Activated T-cell treated with anti-CD3 and anti-CD28 coated beads for 48 hours (primary cell): ENCODE results near the gene DOCK3.
"Not testable (repeated sequence)": the region's sequence is repeated elsewhere in the genome, so short reads cannot be mapped to it uniquely, and the experiment has no call there.

Experiments used
- DNase-seq: peaks from one replicate; pipeline ENCODE4 v3.0.0-alpha.2; 2020; ENCODE audit warnings: low read depth

The DOCK3 gene

GRCh38 chr3:50676031-50676705 lies 1.4 kb downstream of the DOCK3 start:
- no peak for DNase-seq

GRCh38 chr3:50687127-50687751 lies 12.5 kb downstream of the DOCK3 start:
- no peak for DNase-seq

DNA sequence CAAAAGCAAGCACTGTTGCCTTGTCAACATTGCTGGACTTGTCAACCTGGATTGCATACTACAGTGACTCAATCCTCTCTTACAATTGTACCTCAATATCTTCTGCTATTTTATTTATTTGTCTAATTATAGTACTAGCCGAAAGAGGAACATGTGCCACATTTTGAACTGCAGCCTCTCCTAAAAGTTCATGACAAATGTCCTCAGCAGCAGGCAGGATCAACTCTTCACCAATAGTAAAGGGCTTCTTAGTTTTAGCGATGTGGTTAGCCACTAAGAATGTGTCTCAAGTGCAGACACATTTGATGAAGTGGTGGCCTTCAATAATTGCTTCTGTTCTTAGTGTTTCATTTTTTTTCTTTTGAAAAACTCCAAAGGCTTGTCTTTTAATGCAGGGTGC lies 13.2 kb downstream of the DOCK3 start:
- DNase-seq, result no peak

GRCh38 chr3:50688602-50689001 lies 13.9 kb downstream of the DOCK3 start:
- DNase-seq, result not testable (repeated sequence)

DNA sequence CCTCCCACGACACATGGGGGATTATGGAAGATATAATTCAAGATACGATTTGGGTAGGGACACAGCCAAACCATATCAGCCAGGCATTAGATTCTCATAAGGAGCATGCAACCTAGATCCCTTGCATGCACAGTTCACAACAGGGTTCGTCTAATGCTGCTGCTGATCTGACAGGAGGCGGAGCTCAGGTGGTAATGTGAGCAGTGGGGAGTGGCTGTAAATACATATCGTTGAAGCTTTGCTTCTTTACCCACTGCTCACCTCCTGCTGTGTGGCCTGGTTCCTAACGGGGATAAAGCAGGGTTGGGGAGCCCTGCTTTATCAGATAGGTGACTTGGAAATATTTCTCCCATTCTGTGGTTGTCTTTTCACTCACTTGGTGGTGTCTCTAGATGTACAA lies 14.8 kb downstream of the DOCK3 start:
- DNase-seq, result no peak

DNA sequence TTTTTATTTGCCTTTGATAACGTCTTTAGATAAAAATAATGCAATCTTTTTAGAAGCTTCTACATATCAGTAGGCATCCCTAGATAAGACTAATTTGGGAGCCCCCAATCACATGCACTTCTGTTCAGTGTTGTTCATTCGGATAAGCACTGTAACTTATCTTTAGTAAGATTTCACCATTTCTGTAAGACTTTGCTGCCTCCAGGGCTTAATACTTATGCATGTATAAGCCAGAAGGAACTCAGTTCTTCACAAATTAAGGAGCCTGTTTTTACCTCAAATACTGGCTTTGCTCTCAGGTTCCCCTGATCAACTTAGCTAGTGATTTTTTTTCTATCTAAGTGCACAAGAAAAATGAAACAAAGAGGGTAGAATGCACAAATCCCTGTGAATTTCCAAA lies 20.3 kb downstream of the DOCK3 start:
- no peak for DNase-seq

DNA sequence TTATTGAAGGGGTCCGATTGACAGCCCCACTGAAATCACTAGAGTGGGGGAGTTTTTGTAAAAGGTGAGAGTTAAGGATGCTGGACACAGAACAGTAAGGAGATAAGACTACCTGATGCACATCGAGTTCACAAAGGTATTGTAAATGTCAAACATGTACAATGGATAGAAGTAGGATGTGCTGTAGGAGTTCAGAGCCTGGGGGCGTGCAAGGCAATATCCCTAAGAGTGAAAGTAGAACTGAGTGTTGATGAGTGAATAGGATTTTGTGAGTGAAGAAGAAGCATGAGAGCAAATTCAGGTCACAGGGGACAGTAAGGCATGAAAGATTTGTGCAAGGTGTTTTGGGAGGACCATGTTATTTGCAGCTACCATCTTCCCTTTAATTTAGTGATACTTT lies 21.5 kb downstream of the DOCK3 start:
- no peak for DNase-seq

DNA sequence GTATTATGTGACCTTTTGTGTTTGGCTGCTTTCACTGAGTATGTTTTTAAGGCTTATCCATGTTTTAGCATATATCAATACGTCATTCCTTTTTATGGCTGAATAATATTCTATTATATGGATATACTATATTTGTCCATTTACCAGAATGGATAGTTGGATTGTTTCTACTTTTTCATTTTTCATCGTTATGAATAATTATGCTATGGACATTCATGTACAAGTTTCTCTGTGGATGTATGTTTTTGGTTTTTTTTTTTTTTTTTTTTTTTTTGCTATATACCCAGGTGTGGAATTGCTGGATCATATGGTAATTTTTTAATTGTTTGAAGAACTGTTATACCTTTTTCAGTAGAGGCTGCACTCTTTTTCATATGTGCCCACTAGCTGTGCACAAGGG lies 23.5 kb downstream of the DOCK3 start:
- DNase-seq, result no peak

GRCh38 chr3:50708620-50709019 lies 33.9 kb downstream of the DOCK3 start:
- no peak for DNase-seq

DNA sequence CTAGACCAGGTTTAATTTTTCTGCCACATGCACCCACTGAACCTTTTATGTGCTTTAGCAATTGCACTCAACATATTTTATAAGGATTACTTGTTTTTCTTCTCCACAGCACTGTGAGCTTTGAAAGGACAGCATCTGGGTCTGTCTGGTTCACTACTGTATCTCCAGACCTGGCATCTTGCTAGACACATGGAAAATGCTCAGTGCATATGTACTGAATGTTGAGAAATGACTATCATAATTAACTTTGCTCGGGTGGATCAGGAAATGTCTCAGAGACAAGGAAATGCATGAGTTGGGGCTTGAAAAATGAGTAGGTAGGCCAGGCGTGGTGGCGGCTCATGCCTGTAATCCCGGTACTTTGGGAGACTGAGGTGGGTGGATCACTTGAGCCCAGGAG lies 40.2 kb downstream of the DOCK3 start:
- no peak for DNase-seq

GRCh38 chr3:50724831-50725230 lies 50.1 kb downstream of the DOCK3 start:
- no peak for DNase-seq

DNA sequence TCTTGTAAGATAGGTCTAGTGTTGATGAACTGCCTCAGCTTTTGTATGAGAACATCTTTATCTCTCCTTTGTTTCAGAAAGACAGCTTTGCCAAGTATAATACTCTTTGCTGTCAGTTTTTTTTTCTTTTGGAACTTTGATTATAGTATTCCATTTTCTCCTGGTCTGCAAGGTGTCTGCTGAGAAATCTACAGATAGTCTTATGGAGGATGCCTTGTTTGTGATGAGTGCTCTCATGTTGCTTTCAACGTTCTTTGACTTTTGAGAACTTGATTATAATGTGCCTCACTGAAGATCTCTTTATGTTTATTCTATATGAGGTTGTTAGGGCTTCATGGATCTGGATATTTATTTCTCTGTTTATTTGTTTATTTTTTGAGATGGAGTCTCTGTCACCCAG lies 60.3 kb downstream of the DOCK3 start:
- no peak for DNase-seq

DNA sequence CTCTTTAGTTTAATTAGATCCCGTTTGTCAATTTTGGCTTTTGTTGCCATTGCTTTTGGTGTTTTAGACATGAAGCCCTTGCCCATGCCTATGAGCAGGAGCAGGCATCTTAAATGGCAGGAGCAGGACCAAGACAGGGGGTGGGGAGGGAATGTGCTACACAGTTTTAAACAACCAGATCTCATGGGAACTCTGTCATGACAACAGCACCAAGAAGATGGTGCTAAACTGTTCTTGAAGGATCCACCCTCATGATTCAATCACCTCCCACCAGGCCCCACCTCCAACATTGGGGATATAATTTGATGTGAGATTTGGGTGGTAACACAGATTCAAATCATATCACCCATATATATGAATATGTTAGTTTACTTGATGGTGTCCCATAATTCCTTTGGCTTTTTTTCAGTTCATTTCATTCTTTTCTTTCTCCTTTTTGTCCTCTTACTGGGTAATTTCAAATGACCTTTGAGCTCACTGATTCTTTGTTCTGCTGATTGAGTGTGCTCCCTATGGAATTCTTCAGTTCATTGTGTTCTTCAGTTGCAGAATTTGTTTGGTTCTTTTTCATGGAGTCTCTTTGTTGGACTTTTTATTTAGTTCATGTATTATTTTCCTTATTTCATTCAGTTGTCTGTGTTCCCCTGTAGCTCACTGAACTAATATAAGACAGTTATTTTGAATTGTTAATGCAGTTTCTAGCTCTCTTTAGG lies 62.6 kb downstream of the DOCK3 start:
- DNase-seq, result no peak

GRCh38 chr3:50737906-50738598 lies 63.3 kb downstream of the DOCK3 start:
- DNase-seq, result no peak

GRCh38 chr3:50743643-50744042 lies 68.9 kb downstream of the DOCK3 start:
- DNase-seq, result no peak

GRCh38 chr3:50749822-50750221 lies 75.1 kb downstream of the DOCK3 start:
- DNase-seq, result no peak

- DNase-seq, result no peak
Measured at GRCh38 chr3:50759015-50759414, 84.3 kb downstream of the DOCK3 start.

DNA sequence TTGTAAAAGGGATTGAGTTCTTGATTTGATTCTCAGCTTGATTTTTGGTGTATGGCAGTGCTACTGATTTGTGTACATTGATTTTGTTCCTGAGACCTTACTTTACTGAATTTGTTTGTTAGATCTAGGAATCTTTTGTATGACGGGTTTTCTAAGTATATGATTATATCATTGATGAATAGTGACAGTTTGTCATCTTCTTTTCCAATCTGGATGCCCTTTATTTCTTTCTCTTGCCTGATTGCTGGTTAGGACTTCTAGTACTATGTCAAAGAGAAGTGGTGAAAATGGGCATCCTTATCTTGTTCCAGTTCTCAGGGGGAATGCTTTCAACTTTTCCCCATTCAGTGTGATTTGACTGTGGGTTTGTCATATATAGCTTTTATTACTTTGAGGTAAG lies 103.0 kb downstream of the DOCK3 start:
- DNase-seq, result no peak

DNA sequence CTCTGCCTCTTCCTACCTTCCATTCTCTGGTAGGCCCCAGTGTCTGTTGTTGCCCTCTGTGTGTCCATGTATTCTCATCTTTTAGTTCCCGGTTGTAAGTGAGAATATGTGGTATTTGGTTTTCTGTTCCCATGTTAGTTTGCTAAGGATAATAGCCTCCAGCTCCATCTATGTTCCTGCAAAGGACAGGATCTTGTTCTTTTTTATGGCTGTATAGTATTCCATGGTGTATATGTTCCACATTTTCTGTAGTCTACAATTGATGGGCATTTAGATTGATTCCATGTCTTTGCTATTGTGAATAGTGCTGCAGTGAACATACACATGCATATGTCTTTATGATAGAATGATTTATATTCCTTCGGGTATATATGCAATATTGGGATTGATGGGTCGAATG lies 107.0 kb downstream of the DOCK3 start:
- DNase-seq, result not testable (repeated sequence)

DNA sequence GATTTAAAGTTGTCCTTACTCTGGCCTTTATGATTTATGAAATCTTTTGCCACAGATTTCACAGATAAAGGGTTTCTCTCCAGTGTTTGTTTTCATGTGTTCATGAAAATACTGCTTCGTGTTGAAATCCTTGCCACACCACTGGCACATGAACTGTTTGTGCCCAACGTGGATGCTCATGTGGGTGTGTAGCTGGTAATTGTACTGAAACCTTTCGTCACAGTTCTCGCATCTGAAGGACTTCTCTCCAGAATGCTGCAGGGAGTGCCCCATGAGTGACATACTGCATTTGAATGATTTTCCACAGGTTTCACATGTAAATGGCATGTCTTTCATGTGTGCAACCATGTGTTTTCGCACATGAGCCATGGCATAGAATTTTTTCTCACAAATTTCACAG lies 111.9 kb downstream of the DOCK3 start:
- no peak for DNase-seq

DNA sequence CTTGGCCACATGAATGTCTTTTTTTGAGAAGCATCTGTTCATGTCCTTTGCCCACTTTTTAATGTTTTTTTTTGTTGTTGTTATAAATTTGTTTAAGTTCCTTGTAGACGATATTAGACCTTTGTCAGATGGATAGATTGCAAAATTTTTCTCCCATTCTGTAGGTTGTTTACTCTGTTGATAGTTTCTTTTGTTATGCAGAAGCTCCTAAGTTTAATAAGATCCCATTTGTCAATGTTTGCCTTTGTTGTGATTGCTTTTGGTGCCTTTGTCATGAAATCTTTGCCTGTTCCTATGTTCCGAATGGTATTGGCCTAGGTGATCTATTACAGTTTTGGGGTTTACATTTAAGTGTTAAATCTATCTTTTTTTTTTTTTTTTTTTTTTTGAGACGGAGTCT lies 116.2 kb downstream of the DOCK3 start:
- not testable (repeated sequence) for DNase-seq

GRCh38 chr3:50792568-50792967 lies 117.8 kb downstream of the DOCK3 start:
- no peak for DNase-seq

GRCh38 chr3:50803805-50804204 lies 129.1 kb downstream of the DOCK3 start:
- DNase-seq, result not testable (repeated sequence)
